Astrocyte (in vitro differentiated cells and primary cell): ENCODE results near the gene MPP3.

ENCODE experiments used
- CTCF ChIP-seq: IDR thresholded peaks from 2 replicates; pipeline ENCODE4 v1.5.1; 2011; ENCODE audit warnings: low read depth, mild to moderate bottlenecking, inconsistent platforms, low read length, moderate library complexity; ENCODE audit not compliant: insufficient read depth
- EZH2 ChIP-seq: IDR thresholded peaks from 2 replicates; pipeline ENCODE4 v1.6.1; 2012; ENCODE audit warnings: mild to moderate bottlenecking, low read length, inconsistent platforms; ENCODE audit not compliant: insufficient read depth

GRCh38 chr17:43787728-43788127, 45.2 kb downstream of the MPP3 start:
- TF ChIP-seq CTCF = no peak
- TF ChIP-seq EZH2 = no peak
